PFSK-1 (cell line): ENCODE data around the gene TOX2.

Experiments used
- FOXP2 ChIP-seq: optimal IDR thresholded peaks from 2 replicates; pipeline ENCODE3; 2011; ENCODE audit warnings: borderline replicate concordance, control low read depth, inconsistent platforms; ENCODE audit not compliant: insufficient read depth; ENCODE audit errors: extremely low read length, extremely low read depth
- POLR2AphosphoS5 ChIP-seq: IDR thresholded peaks from 2 replicates; pipeline ENCODE4 v1.6.1; 2012; ENCODE audit warnings: low read depth, mild to moderate bottlenecking, control low read depth, low read length, moderate library complexity
- SIN3A ChIP-seq: IDR thresholded peaks from 2 replicates; pipeline ENCODE4 v1.6.1; 2012; ENCODE audit warnings: mild to moderate bottlenecking, low read length, moderate library complexity, borderline replicate concordance; ENCODE audit not compliant: insufficient read depth
- TAF1 ChIP-seq: IDR thresholded peaks from 2 replicates; pipeline ENCODE4 v1.6.1; 2012; ENCODE audit warnings: low read length, control low read depth, borderline replicate concordance; ENCODE audit not compliant: insufficient read depth
- TF ChIP-seq, protein P1 (sequence below), 2 experiments: IDR thresholded peaks; 2 replicates each; pipeline versions ENCODE4 v1.6.1 to v1.8.0; 2011 to 2012; ENCODE audit warnings: low read depth in 2 of 2, low read length in 2 of 2, control low read depth in 1 of 2, inconsistent platforms in 1 of 2, mild to moderate bottlenecking in 1 of 2, moderate library complexity in 1 of 2; ENCODE audit not compliant: insufficient read depth in 1 of 2

GRCh38 chr20:43974695-43975094, 60.0 kb downstream of the TOX2 start:
- TF ChIP-seq, protein P1, sequence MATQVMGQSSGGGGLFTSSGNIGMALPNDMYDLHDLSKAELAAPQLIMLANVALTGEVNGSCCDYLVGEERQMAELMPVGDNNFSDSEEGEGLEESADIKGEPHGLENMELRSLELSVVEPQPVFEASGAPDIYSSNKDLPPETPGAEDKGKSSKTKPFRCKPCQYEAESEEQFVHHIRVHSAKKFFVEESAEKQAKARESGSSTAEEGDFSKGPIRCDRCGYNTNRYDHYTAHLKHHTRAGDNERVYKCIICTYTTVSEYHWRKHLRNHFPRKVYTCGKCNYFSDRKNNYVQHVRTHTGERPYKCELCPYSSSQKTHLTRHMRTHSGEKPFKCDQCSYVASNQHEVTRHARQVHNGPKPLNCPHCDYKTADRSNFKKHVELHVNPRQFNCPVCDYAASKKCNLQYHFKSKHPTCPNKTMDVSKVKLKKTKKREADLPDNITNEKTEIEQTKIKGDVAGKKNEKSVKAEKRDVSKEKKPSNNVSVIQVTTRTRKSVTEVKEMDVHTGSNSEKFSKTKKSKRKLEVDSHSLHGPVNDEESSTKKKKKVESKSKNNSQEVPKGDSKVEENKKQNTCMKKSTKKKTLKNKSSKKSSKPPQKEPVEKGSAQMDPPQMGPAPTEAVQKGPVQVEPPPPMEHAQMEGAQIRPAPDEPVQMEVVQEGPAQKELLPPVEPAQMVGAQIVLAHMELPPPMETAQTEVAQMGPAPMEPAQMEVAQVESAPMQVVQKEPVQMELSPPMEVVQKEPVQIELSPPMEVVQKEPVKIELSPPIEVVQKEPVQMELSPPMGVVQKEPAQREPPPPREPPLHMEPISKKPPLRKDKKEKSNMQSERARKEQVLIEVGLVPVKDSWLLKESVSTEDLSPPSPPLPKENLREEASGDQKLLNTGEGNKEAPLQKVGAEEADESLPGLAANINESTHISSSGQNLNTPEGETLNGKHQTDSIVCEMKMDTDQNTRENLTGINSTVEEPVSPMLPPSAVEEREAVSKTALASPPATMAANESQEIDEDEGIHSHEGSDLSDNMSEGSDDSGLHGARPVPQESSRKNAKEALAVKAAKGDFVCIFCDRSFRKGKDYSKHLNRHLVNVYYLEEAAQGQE (IDR thresholded peaks at IDR 0.05; ENCODE audit: insufficient read depth in 1 of 2, low read depth in 2 of 2, low read length in 2 of 2): no peak
- TF ChIP-seq SIN3A: no peak
- no peak for TF ChIP-seq TAF1
- no peak for TF ChIP-seq POLR2AphosphoS5
- TF ChIP-seq FOXP2: no peak
